IPS-20b (cell line): ENCODE results near the gene CCDC74A.
"Not testable (repeated sequence)": the region's sequence is repeated elsewhere in the genome, so short reads cannot be mapped to it uniquely, and the experiment has no call there.

ENCODE experiments used
- H3K27ac ChIP-seq: one replicate; pipeline ENCODE4 v1.5.1; 2013; ENCODE audit warnings: low read length
- H3K27me3 ChIP-seq: 2 replicates; pipeline ENCODE4 v1.6.1; 2013; ENCODE audit warnings: mild to moderate bottlenecking, low read length, inconsistent platforms; ENCODE audit not compliant: insufficient read depth
- H3K36me3 ChIP-seq: 2 replicates; pipeline ENCODE4 v1.6.1; 2013; ENCODE audit warnings: low read depth, mild to moderate bottlenecking, inconsistent platforms, low read length, moderate library complexity; ENCODE audit not compliant: insufficient read depth
- H3K4me1 ChIP-seq: 2 replicates; pipeline ENCODE4 v1.6.1; 2013; ENCODE audit warnings: mild to moderate bottlenecking, control low read depth, inconsistent platforms, low read length, moderate library complexity; ENCODE audit not compliant: insufficient read depth
- H3K4me3 ChIP-seq: 2 replicates; pipeline ENCODE4 v1.5.1; 2013; ENCODE audit warnings: mild to moderate bottlenecking, low read length, inconsistent platforms
- H3K9ac ChIP-seq: 2 replicates; pipeline ENCODE4 v1.6.1; 2013; ENCODE audit warnings: low read depth, mild to moderate bottlenecking, inconsistent platforms, low read length, moderate library complexity
- H3K9me3 ChIP-seq: 2 replicates; pipeline ENCODE4 v1.6.1; 2013; ENCODE audit warnings: mild to moderate bottlenecking, low read depth, low read length, inconsistent platforms; ENCODE audit not compliant: insufficient read depth

The CCDC74A gene

DNA sequence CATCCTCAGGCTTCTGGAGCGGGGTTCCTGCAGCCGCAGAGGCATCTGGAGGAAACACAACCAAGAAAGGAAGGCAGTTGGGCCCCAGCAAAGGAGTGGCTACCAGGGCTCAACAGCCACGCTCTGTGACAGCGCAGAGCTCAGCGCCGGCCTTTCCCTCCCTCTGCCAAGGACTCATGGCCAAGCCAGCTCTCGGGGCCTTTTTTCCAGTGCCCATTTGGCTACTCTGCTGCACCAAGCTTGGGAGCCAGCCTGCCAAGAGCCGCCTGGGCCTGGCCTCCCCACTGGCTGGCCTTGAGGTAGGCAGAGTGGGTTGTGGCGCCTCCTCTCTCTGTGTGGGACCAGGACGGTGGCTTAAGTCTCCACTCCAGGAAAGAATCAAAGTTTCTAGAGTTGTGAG lies 7.2 kb upstream of the CCDC74A start:
- Histone ChIP-seq H3K4me3 (no peak overlapping the region), H3K4me1 (no peaks in the 10 kb centered on the region), H3K9me3 (no peaks in the 10 kb centered on the region), H3K9ac (no peak overlapping the region), H3K27ac (no peak overlapping the region), H3K27me3 (no peaks in the 10 kb centered on the region), H3K36me3 (peaks cover 32% of the 10 kb centered on the region)

DNA sequence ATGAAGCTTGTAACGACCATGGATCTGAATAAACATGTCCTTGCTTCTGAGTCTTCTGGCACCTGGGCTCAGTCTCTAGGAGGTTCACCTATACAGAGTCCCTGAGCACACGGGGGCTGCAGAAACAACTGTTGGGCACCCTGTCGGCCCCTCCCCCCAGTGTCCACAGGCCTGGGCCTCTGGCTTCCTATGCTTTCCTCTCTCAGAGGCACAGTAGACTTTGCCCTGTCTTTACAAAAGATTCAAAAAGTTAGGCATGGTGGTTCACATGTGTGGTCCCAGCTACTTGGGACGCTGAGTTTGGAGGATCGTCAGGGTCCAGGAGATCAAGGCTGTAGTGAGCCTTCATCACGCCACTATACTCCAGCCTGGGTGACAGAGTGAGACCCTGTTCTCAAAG lies 6.2 kb upstream of the CCDC74A start:
- not testable (repeated sequence) for H3K9ac ChIP-seq, H3K4me3 ChIP-seq, H3K27me3 ChIP-seq, H3K4me1 ChIP-seq, H3K27ac ChIP-seq, H3K9me3 ChIP-seq
- H3K36me3 ChIP-seq = peaks cover 32% of the 10 kb centered on the region

DNA sequence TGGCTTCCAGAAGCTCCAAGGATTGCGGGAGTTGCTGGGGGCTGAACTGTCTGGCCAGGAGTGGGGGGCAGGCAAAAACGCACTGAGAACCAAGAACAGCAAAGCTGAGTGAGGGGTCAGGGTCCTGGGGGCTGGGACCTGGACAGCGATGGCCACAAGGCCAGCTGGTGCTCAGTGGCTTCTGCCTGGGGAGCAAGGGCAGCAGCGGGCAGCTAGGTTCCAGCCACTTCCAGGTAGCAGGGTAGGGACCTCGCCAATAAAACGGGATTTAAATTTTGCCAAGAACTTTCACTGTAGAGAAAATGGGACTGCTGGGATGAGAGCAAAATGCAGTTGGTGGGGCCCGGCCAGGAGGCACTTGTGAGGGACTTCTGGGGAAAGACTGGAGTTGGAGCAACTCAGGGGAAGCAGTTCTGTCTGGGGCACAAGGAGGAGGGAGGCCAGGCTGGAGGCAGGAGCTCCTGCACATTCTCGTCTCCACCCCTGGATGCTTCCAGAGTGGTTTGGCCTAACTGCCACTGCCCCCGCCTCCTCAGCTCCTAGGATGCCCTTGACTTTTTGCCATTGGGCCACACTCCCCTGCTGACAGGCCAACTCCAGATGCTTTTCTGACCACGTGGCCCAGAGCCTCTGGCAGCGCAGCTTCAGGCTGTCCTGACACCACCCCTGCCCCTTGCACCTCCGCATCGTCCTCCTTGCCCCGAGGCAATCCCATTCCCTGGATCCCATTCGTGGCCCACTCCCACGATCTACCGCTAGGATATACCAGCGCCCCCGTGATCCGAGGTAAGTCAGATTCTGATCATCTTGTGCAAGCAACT lies 5.5 kb upstream of the CCDC74A start:
- peaks cover 28% of the 10 kb centered on the region for H3K36me3 ChIP-seq
- no peaks in the 10 kb centered on the region for H3K27me3 ChIP-seq
- H3K9ac ChIP-seq = no peak overlapping the region
- no peaks in the 10 kb centered on the region for H3K4me1 ChIP-seq
- H3K27ac ChIP-seq = no peak overlapping the region
- no peaks in the 10 kb centered on the region for H3K9me3 ChIP-seq
- no peak overlapping the region for H3K4me3 ChIP-seq

DNA sequence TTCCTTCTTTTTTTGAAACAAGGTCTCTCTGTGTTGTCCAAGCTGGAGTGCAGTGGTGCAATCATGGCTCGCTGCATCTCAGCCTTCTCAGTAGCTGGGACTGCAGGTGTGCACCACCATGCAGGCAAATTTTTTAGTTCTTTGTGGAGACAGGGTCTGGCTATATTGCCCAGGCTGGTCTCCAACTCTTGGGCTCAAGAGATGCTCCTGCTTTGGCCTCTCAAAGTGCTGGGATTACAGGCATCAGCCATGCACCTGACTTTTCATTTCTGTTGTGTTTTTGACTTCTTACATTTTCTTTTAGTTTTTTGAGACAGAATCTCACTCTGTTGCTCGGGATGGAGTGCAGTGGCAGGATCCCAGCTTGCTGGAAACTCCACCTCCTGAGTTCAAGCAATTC lies 2.4 kb upstream of the CCDC74A start:
- H3K27ac ChIP-seq, H3K9me3 ChIP-seq, H3K4me3 ChIP-seq, H3K36me3 ChIP-seq, H3K4me1 ChIP-seq, H3K9ac ChIP-seq, H3K27me3 ChIP-seq: not testable (repeated sequence)

DNA sequence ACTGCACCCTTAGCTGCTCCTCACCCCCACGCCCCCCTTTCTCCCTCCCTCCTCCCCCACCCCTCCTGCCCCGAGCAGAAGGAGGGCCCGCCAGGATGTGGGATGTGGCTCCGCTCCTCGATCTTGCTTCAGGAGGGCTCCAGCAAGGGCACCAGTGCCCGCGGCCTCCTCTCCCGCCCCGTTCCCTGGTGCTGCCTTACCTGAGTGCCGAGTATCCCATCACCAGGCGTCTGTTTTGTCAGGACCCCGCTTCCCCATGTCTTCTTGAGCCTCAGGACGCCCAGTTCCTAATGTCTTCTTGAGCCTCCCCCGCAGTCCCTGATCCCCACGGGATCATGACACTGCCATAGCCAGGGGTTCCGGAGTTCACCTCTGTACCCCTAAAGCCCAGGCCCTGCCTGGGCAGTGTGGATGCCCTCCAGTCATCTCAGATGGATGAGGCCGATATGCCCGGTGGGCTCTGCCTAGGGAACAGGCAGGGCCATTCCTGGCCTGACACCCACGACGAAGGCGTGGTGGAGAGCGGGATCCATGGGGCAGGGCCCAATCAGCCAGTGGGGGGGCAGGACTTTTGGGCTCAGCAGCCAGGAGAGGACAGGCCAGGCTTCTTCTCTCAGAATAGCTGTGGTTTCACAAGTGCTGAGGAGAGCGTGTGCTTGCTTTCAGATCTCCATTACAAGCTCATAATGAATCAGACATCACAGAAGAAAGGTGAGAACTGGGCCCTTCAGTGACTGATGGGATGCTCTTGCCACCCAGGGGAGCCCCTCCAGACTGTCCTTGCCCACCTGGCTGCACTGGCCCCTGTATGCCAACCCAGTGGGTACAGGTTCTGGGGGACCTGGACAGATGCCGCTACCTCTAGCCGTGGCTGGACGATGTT lies 1.5 kb downstream of the CCDC74A start:
- not testable (repeated sequence) for H3K27me3 ChIP-seq, H3K36me3 ChIP-seq, H3K4me1 ChIP-seq, H3K9ac ChIP-seq, H3K27ac ChIP-seq, H3K9me3 ChIP-seq
- peak overlapping the region; percentile 32; the same call in 1 of the 2 replicates for H3K4me3 ChIP-seq

DNA sequence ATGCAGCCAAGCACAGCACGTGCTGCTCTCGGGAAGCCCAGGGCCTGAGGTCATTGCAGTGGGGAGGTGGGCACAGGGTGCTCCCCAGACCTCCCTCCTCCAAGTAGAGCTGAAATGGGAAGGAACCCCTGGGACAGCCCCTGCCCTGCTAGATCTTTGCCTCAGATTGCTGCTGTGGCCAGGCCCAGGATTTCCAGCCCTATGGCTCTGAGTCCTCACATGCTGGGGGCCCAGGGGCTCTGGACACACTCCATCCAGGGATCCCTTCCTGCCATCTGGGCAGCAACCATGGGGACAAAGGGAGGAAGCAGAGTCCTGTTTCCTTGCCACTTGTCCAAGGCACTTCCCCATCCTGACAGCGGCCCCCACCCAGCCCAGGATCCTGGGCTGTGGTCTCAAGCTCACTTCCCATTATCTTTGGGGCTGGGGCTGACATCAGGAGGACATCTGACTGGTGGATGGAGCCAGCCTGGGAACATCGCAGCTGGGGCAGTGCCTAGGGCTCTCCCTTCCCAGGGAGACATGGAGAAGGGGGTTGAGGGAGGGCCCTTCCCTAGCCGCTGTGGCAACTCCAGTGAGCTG lies 2.3 kb downstream of the CCDC74A start:
- H3K9me3 ChIP-seq, H3K36me3 ChIP-seq, H3K27me3 ChIP-seq, H3K27ac ChIP-seq, H3K4me3 ChIP-seq, H3K9ac ChIP-seq, H3K4me1 ChIP-seq: not testable (repeated sequence)

DNA sequence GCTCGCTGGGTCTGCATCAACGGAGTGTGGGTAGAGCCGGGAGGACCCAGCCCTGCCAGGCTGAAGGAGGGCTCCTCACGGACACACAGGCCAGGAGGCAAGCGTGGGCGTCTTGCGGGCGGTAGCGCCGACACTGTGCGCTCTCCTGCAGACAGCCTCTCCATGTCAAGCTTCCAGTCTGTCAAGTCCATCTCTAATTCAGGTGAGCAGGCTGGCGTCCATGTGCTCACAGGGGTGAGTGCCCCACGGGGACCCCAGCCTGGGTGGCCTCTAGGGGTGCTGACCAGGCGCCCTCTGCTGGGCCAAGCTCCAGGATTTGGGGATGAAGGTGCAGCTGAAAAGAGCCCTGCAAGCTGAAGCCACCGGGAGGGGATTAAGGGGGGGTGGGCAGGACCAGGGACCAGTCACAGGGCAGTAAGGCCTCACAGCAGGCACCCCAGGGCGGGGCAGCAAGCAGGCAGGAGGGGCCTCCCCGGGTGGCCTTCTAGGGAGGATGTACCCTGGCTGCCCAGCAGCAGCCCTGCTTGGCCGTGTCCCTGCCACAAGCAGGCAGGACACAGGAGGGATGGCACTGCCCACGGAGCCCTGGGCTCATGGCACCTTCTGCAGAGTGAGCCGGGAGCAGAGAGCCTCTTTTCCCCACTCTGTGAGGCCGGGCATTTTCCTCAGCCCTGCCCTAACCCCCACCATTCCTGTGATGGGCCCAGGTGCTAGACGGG lies 3.1 kb downstream of the CCDC74A start:
- H3K4me3 ChIP-seq, H3K9me3 ChIP-seq, H3K27ac ChIP-seq, H3K4me1 ChIP-seq, H3K36me3 ChIP-seq, H3K27me3 ChIP-seq, H3K9ac ChIP-seq: not testable (repeated sequence)

DNA sequence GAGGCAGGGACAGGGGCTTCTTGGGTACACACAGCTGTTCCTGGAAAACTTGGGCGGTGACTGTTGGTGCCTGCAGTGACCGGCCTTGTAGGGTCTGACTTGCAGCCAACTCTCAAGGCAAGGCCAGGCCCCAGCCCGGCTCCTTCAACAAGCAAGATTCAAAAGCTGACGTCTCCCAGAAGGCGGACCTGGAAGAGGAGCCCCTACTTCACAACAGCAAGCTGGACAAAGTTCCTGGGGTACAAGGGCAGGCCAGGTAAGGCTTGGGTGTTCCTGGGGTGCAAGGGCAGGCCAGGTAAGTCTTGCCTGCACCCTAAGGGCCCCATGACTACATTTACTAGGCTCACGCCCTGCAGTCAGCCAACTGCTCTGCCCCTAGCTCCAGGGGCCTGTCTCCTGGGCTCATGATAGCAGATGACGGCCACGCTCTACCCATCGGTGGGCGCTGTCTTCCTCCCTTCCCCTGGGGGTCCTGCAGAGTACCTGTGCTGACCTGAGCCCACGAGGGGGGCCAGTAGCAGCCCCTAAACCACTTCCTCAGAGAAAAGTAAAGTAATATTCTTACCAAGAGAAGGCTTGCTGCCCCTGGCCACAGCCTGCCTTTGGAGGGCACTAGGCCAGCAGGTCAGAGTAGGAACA lies 4.0 kb downstream of the CCDC74A start:
- not testable (repeated sequence) for H3K9ac ChIP-seq, H3K36me3 ChIP-seq

DNA sequence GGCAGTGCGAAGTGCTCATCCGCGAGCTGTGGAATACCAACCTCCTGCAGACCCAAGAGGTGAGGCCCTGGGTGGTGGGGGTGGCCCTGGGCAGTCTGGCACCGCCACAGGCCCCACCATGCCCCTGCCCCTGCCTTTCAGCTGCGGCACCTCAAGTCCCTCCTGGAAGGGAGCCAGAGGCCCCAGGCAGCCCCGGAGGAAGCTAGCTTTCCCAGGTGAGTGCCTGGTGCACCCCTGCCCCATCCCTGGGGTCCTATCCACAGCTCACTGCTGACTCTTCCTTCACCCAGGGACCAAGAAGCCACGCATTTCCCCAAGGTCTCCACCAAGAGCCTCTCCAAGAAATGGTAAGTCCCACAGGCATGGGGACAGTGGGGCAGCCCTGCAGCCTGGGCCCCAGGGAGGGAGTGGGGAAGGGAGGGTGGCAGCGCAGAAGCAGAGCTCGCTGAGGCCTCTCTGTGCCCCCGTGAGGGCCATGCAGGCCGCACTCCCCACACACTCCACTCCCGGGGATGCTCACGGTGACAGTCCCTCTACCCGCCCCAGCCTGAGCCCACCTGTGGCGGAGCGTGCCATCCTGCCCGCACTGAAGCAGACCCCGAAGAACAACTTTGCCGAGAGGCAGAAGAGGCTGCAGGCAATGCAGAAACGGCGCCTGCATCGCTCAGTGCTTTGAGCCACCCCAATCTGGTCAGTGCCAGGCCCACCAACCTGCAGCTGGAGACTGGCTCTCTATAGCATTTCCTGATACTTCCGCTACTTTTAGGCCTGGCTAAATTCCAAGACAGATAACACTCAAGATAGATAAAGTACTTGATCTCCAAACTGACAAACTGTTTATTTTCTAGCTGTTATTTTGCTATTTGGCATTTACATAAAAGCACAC lies 5.3 kb downstream of the CCDC74A start:
- H3K9ac ChIP-seq, H3K4me1 ChIP-seq, H3K4me3 ChIP-seq, H3K36me3 ChIP-seq, H3K27ac ChIP-seq, H3K27me3 ChIP-seq, H3K9me3 ChIP-seq: not testable (repeated sequence)

More for the DNA sequence above, 4.0 kb downstream of the CCDC74A start:
- H3K4me1 ChIP-seq, H3K9me3 ChIP-seq, H3K4me3 ChIP-seq, H3K27ac ChIP-seq, H3K27me3 ChIP-seq: not testable (repeated sequence)

DNA sequence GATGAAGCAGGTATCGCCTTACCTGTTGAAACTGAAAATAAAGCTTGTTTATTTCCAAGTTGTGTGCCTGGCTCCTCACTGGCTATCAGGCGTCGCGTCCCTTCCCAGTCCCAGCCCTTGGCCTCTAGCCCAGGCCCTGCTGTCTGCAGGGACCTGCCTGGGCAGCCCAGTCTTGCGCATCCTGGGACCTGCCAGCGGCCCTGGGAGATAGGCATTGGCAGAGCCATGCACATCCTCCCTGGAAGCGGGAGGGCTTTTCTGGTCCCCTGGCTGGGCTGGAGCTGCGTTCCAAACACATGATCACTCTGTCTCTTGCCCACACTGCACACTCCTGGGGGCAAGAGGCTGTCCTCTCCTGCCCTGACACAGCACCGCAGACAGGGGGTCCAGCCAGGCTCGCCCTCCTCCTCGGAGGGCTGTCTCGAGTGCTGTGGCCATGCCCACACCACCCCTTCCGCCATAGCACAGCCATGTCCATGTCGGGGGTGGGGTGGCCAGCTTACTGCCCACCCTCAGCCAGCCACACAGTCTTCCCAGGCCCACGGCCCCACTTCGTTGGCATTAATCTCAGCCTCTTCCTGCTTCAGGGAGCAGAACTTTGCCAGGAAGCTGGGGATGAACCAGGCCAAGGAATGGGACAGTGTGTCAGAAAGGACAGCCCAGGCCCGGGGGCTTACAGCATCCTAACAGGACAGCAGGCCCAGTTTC lies 6.1 kb downstream of the CCDC74A start:
- not testable (repeated sequence) for H3K4me1 ChIP-seq, H3K27me3 ChIP-seq, H3K36me3 ChIP-seq, H3K9me3 ChIP-seq, H3K4me3 ChIP-seq, H3K27ac ChIP-seq, H3K9ac ChIP-seq
